Chondrocyte (in vitro differentiated cells): ENCODE results near the gene INSIG1. TPM values are rescaled to one million over a fixed set of nuclear protein-coding genes. Genes with fewer than 3 reads are reported as not detected.

Experiments
- DNase-seq: peaks from one replicate; pipeline ENCODE4 v3.0.0; 2021; ENCODE audit warnings: mixed read lengths, low spot score
- H3K27ac Mint-ChIP-seq: one replicate; pipeline ENCODE4 v1.8.0; 2021; ENCODE audit warnings: mild to moderate bottlenecking, moderate library complexity, mixed read lengths; ENCODE audit not compliant: unreplicated experiment
- H3K27me3 Mint-ChIP-seq: 2 replicates; pipeline ENCODE4 v1.8.0; 2021; ENCODE audit warnings: low read depth, mixed read lengths
- H3K36me3 Mint-ChIP-seq: 2 replicates; pipeline ENCODE4 v1.8.0; 2021; ENCODE audit warnings: low read depth, mixed read lengths
- H3K4me1 Mint-ChIP-seq: 2 replicates; pipeline ENCODE4 v1.8.0; 2021; ENCODE audit warnings: low read depth, mild to moderate bottlenecking, mixed read lengths
- H3K4me3 Mint-ChIP-seq: one replicate; pipeline ENCODE4 v1.8.0; 2021; ENCODE audit warnings: mild to moderate bottlenecking, moderate library complexity, mixed read lengths; ENCODE audit not compliant: unreplicated experiment
- H3K9me3 Mint-ChIP-seq: 2 replicates; pipeline ENCODE4 v1.8.0; 2021; ENCODE audit warnings: low read depth, mixed read lengths
- CTCF ChIP-seq: fragments of 200-600 bp; sonication (generic); IDR thresholded peaks from 2 replicates; pipeline ENCODE4 v1.5.0; 2021; ENCODE audit warnings: antibody characterized with exemption, mild to moderate bottlenecking, moderate library complexity
- total RNA-seq: library from RNA; stranded (reverse); gene quantifications from 3 replicates; pipeline ENCODE4 v1.2.1, GENCODE V29; 2021

The INSIG1 gene
- total RNA-seq, 1 donor from 2014 or later = 31.8 TPM

DNA sequence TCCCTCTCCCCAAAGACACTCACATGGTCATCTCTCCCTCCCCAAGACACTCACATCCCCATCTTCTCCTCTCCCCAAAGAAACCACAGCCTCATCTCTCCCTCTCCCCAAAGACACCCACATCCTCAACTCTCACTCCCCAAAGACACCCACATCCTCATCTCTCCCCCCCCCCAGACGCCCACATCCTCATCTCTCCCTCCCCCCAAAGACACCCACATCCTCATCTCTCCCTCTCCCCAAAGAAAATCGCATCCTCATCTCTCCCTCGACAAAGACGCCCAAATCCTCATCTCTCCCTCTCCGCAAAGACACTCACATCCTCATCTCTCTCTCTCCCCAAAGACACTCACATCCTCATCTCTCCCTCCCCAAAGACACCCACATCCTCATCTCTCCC, 31.5 kb downstream of the INSIG1 start:
- DNase-seq = no peak
- TF ChIP-seq CTCF = no peak
- Mint-ChIP-seq H3K4me3 (no peak overlapping the region), H3K4me1 (no peaks in the 10 kb centered on the region), H3K36me3 (no peaks in the 10 kb centered on the region), H3K9me3 (no peaks in the 10 kb centered on the region), H3K27ac (no peak overlapping the region), H3K27me3 (peaks cover 24% of the 10 kb centered on the region)

GRCh38 chr7:155331396-155331795, 33.7 kb downstream of the INSIG1 start:
- Mint-ChIP-seq H3K4me1 (no peaks in the 10 kb centered on the region), H3K27me3 (peaks cover 10% of the 10 kb centered on the region), H3K9me3 (no peaks in the 10 kb centered on the region), H3K27ac (no peak overlapping the region), H3K4me3 (no peak overlapping the region), H3K36me3 (no peaks in the 10 kb centered on the region)
- TF ChIP-seq CTCF = no peak
- no peak for DNase-seq

- no peak for TF ChIP-seq CTCF
- no peak overlapping the region for H3K4me3 Mint-ChIP-seq
- H3K36me3 Mint-ChIP-seq = no peaks in the 10 kb centered on the region
- H3K27me3 Mint-ChIP-seq = peaks cover 8% of the 10 kb centered on the region
- no peak overlapping the region for H3K27ac Mint-ChIP-seq
- no peaks in the 10 kb centered on the region for H3K4me1 Mint-ChIP-seq
- H3K9me3 Mint-ChIP-seq = no peaks in the 10 kb centered on the region
- no peak for DNase-seq
Measured at GRCh38 chr7:155333346-155334234, 35.9 kb downstream of the INSIG1 start.

- no peaks in the 10 kb centered on the region for H3K4me1 Mint-ChIP-seq
- no peak for TF ChIP-seq CTCF
- peaks cover 3% of the 10 kb centered on the region for H3K9me3 Mint-ChIP-seq
- no peak for DNase-seq
- no peak overlapping the region for H3K27ac Mint-ChIP-seq
- no peak overlapping the region for H3K4me3 Mint-ChIP-seq
- no peaks in the 10 kb centered on the region for H3K36me3 Mint-ChIP-seq
- peaks cover 21% of the 10 kb centered on the region for H3K27me3 Mint-ChIP-seq
Measured at GRCh38 chr7:155336812-155337602, 39.3 kb downstream of the INSIG1 start.

- Mint-ChIP-seq H3K27ac (no peak overlapping the region), H3K27me3 (peaks cover 25% of the 10 kb centered on the region), H3K9me3 (peaks cover 3% of the 10 kb centered on the region), H3K36me3 (no peaks in the 10 kb centered on the region), H3K4me1 (no peaks in the 10 kb centered on the region), H3K4me3 (no peak overlapping the region)
- no peak for TF ChIP-seq CTCF
- DNase-seq = peak; percentile 93
Measured at GRCh38 chr7:155337946-155338631, 40.4 kb downstream of the INSIG1 start.
